Measurements from ENCODE around the gene TXNDC12.
"Not testable (repeated sequence)": the region's sequence is repeated elsewhere in the genome, so short reads cannot be mapped to it uniquely, and the experiment has no call there.

- not testable (repeated sequence) for TF ChIP-seq SUZ12 (IDR thresholded peaks at IDR 0.05); BHLHE40 (IDR thresholded peaks at IDR 0.05; ENCODE audit: borderline replicate concordance); TARDBP (IDR thresholded peaks at IDR 0.05); FOXK2 (IDR thresholded peaks at IDR 0.05); ZNF384 (IDR thresholded peaks at IDR 0.05); FOXM1 (IDR thresholded peaks at IDR 0.05; ENCODE audit: borderline replicate concordance)
Measured at GRCh38 chr1:52087892-52088291, 32.9 kb upstream of the TXNDC12 start.

Measured in HEK293T (cell line).